Measurements from ENCODE around the gene XPC. TPM values are rescaled to one million over a fixed set of nuclear protein-coding genes. Genes with fewer than 3 reads are reported as not detected.

Gene XPC
- total RNA-seq, 6 experiments from 2014 or later, result 14.4 to 23.1 (median 20.0) TPM

DNA sequence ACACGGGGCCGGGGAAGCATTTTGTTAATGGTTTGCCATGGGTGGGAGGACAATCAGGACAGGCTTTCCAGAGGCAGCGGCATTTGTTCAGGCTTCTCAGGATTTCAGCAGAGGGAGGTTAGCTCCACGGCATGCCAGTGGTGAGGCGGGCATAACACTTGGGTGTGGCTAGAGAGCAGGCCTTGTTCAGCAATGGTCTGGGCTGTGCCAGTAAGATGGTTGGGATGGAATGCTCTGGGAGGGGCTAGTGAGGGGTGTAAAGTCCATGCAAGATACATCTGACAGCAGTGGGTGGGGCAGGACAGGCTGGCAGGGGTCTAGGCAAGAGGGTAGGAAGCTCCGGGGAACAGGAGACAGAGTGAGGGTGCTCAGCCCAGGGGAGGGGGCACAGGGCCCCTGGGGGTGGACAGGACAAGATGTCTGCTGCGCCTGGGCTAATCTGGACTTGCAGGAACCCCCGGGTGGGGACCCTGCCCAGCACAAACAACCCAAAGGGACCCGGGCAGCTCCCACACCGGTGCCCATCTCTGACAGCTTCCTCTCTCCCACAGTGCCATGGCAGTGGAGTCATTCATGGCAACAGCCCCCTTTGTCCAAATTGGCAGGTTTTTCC, 45.1 kb downstream of the XPC start:
- H3K4me3 ChIP-seq, result no peak overlapping the region
- TF ChIP-seq, protein P1, sequence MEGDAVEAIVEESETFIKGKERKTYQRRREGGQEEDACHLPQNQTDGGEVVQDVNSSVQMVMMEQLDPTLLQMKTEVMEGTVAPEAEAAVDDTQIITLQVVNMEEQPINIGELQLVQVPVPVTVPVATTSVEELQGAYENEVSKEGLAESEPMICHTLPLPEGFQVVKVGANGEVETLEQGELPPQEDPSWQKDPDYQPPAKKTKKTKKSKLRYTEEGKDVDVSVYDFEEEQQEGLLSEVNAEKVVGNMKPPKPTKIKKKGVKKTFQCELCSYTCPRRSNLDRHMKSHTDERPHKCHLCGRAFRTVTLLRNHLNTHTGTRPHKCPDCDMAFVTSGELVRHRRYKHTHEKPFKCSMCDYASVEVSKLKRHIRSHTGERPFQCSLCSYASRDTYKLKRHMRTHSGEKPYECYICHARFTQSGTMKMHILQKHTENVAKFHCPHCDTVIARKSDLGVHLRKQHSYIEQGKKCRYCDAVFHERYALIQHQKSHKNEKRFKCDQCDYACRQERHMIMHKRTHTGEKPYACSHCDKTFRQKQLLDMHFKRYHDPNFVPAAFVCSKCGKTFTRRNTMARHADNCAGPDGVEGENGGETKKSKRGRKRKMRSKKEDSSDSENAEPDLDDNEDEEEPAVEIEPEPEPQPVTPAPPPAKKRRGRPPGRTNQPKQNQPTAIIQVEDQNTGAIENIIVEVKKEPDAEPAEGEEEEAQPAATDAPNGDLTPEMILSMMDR (IDR thresholded peaks at IDR 0.05), result no peak
- no peak for TF ChIP-seq POLR2A (IDR thresholded peaks at IDR 0.05)
- H3K36me3 ChIP-seq, result peaks cover 0 to 64% (median 11%) of the 10 kb centered on the region in 4 donors

DNA sequence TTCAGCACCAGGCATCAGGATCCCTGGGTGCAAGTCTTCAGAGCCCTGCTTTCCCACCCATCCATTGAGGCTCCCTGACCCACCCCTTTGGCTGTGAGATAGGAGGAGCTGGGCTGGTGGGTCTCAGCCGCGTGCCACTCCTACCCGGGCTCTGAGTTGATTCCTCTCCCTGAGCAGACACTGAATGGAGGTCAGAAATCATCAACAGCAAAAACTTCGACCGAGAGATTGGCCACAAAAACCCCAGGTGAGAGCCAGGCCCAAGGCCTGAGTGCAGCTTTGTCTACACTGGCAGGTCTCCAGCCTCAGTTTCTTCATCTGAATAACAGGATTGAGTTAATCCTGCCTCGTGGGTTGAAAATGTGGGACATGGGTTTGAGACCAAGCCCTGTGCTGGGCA, 45.7 kb downstream of the XPC start:
- H3K9me3 ChIP-seq, result no peaks in the 10 kb centered on the region
- no peak overlapping the region for H3K4me3 ChIP-seq
- ATAC-seq, result no peak
- intact Hi-C loops (cut with DNase I), result no loop called here
- TF ChIP-seq, protein P1 (IDR thresholded peaks at IDR 0.05), result no peak
- TF ChIP-seq POLR2A (IDR thresholded peaks at IDR 0.05), result no peak
- peaks cover 0 to 13% (median 5%) of the 10 kb centered on the region in 4 donors for H3K4me1 ChIP-seq
- DNase-seq, result no peak
- peaks cover 0 to 64% (median 11%) of the 10 kb centered on the region in 4 donors for H3K36me3 ChIP-seq
- no peaks in the 10 kb centered on the region for H3K27me3 ChIP-seq
- no peak overlapping the region for H3K27ac ChIP-seq
- 86% methylated on average over 1 of the region's 6 CpGs for WGBS (ENCODE audit: insufficient coverage, low coverage, low lambda C conversion rate, missing lambda C conversion rate)

More for the DNA sequence above, 45.1 kb downstream of the XPC start:
- intact Hi-C loops (cut with DNase I), result no loop called here
- 72% methylated on average over 5 of the region's 10 CpGs for WGBS (ENCODE audit: insufficient coverage, low coverage, low lambda C conversion rate, missing lambda C conversion rate)
- Histone ChIP-seq H3K4me1 (peaks cover 0 to 19% (median 8%) of the 10 kb centered on the region in 4 donors), H3K27me3 (no peaks in the 10 kb centered on the region), H3K27ac (no peak overlapping the region), H3K9me3 (no peaks in the 10 kb centered on the region)
- DNase-seq (no peak), ATAC-seq (peak in 1 of 4 donors; percentile 42)

DNA sequence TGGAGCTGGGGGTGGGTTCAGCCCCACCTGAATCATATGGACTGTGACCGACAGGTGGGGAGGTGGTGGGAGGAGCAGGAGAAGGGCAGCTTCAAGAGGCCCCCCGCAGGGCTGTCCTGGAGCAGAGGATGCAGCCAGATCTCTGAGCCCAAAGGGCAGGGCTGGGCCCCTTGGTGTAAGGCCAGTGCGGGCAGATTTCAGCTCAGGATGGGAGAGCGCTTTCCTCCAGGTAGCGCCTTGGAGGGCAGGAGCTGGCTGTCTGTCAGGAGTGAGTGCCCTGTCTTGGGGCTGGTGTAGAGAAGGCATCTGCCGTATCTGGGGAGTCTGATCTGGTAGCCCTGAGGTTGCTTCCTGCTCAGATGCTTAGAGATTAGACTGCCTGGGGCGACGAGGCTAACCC, 46.3 kb downstream of the XPC start:
- no peak for DNase-seq
- WGBS (ENCODE audit: insufficient coverage, low coverage, low lambda C conversion rate, missing lambda C conversion rate), result no CpG with 5 or more reads among the region's 8 CpGs
- no peak for TF ChIP-seq POLR2A (IDR thresholded peaks at IDR 0.05)
- TF ChIP-seq, protein P1 (IDR thresholded peaks at IDR 0.05), result no peak
- no peak overlapping the region for H3K27ac ChIP-seq
- H3K4me1 ChIP-seq, result peaks cover 0 to 7% (median 3%) of the 10 kb centered on the region in 4 donors
- no peak for ATAC-seq
- H3K9me3 ChIP-seq, result no peaks in the 10 kb centered on the region
- no peaks in the 10 kb centered on the region for H3K27me3 ChIP-seq
- peaks cover 0 to 64% (median 11%) of the 10 kb centered on the region in 4 donors for H3K36me3 ChIP-seq
- intact Hi-C loops (cut with DNase I), result no loop called here
- H3K4me3 ChIP-seq, result no peak overlapping the region

DNA sequence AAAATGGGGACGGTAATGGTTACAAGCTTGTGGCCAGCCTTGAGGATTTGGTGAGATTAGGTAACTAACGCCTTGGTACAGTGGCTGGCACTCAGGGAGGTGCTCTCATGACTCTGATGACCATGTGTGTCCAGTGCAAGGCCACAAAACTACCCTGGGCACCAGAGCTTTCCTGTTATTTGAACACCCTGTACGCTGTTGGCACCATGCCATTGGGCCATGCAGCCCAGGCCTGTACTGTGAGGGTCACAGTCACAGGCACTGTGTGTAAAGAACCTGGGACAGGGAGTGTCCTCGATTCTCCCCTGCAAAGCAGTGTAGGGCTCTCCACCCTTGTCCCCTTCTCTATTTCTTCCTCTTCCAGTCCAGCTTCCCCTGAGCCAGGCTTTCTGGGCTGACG, 47.3 kb downstream of the XPC start:
- DNase-seq (no peak), ATAC-seq (peak; percentile 33 to 62 (median 46))
- intact Hi-C loops (cut with DNase I), result no loop called here
- Histone ChIP-seq H3K9me3 (no peaks in the 10 kb centered on the region), H3K27ac (no peak overlapping the region), H3K36me3 (peaks cover 0 to 62% (median 11%) of the 10 kb centered on the region in 4 donors), H3K4me1 (peaks cover 0 to 8% (median 3%) of the 10 kb centered on the region in 4 donors), H3K27me3 (no peaks in the 10 kb centered on the region), H3K4me3 (no peak overlapping the region)
- WGBS (ENCODE audit: insufficient coverage, low coverage, low lambda C conversion rate, missing lambda C conversion rate), result 67% methylated on average over 2 of the region's 5 CpGs
- TF ChIP-seq, protein P1 (IDR thresholded peaks at IDR 0.05), result no peak
- no peak for TF ChIP-seq POLR2A (IDR thresholded peaks at IDR 0.05)

All from right lobe of liver (tissue), 6 donors.